Left kidney (tissue), 2 donors: Measurements from ENCODE around the gene COL18A1. TPM values are rescaled to one million over a fixed set of nuclear protein-coding genes. Genes with fewer than 3 reads are reported as not detected.
"Not testable (repeated sequence)": the region's sequence is repeated elsewhere in the genome, so short reads cannot be mapped to it uniquely, and the experiment has no call there.

Experiments used
- DNase-seq: peaks from one replicate; pipeline ENCODE4 v3.0.0-alpha.2; 2013
- polyA plus RNA-seq: library from polyadenylated mRNA; unstranded; fragments of 120-200 nt; gene quantifications from one replicate; pipeline ENCODE4 v1.2.1, GENCODE V29; 2013; ENCODE audit not compliant: insufficient read length

COL18A1 gene
- polyA plus RNA-seq, 1 donor: 104 TPM

DNA sequence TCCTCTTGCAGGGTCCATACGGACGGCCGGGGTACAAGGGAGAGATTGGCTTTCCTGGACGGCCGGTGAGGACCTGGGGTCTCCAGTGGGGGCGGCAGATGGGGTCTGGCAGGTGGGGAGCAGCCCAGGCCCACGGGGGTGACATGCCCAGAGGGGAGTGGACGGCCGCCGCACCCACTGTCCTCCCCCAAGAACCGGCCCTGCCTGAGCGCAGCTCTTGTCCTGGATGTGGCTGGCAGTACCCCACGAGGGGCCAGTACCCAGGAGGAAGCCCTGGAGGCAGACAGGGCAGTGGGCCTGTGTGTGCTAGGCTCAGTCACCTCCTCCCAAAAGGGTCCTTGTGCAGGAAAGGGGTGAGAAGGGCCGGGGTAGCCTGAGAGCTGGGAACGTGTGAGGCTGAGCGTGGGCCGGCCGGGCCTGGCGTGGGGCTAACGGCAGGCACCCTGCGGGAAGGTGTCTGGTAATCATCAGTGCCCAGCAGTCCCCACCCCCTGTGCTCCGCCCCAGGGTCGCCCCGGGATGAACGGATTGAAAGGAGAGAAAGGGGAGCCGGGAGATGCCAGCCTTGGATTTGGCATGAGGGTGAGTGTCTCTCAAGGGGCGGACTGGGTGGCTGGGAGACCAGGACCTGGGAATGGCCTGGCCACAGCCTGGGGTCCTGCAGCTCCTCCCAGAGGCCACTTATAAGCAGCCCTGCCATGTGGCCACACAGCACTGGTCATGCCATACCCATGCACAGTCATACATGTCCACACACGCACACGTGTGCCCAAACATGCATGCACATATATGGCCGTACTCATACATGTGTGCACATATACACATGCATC lies 90.1 kb downstream of the COL18A1 start:
- no peak for DNase-seq

DNA sequence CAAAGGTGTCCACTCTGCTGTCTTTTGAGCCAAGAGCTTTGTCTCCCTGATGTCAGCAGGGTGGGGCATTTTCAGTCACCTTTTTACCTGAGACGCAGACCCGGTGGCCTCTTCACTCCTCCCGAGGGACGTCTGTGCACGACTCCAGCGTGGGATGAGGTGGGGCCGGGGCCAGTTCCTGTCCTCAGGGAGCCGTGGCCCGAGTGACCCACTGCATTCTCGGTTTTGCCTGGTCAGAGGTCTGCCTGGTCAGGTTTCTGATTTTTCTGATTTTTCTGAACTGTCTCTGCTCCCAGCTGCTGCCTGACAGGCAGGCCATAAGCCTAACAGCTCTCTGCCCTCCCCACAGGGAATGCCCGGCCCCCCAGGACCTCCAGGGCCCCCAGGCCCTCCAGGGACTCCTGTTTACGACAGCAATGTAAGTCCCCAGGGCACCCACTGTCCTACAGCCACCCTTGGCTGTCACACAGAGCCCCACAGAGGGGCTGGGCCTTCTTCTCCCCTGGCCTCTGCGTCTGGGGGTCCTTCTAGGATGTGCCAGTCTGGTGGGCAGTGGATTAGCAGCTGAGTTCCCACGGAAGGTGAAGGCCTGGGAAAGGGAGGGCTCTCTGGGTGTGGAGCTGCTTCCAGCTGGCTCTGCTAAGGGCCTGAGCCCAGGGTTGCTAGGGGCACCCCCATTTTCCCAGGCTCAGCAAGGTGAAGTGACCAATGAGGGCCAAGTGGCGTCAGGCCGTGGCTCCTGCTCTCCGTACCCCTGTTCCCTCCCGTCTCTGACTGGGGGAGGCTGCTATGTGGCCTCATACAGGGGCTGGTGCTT lies 91.4 kb downstream of the COL18A1 start:
- DNase-seq: no peak

DNA sequence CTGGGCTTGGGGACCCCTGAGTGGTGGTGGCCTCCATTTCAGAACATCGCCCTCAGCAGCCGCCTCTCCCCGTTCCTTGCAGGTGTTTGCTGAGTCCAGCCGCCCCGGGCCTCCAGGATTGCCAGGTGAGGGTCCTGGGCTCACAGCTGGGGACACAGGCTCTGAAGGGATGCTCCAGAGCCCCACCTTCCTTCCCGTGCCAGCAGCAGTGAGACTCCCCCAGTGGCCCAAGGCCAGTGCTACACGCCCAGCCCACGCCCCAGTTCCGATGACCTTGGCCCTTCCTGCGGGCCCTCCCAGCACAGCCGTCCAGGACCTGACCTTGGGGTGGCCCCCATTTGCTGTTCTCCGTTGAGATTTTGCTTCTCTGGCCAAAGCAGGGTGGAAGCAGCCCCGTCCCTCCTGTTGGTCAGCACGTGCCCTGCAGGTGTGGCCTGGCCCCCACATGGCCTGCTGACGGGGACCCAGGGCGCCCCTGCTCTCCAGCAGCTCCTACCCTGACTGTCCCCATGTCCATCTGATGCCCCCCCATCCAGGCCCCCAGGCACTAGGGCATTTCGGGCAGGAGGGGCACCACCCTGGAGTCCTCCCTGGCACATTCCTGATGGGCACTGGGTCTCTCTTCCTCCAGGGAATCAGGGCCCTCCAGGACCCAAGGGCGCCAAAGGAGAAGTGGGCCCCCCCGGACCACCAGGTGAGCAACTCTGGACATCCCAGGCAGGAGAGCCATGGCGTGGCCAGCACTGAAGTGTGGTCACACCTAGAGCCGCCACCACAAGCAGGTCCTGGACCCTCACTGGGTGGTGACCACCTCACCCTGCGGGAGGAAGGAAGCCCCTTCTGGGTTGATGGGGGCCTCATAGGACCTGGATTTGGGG lies 92.2 kb downstream of the COL18A1 start:
- DNase-seq: no peak

DNA sequence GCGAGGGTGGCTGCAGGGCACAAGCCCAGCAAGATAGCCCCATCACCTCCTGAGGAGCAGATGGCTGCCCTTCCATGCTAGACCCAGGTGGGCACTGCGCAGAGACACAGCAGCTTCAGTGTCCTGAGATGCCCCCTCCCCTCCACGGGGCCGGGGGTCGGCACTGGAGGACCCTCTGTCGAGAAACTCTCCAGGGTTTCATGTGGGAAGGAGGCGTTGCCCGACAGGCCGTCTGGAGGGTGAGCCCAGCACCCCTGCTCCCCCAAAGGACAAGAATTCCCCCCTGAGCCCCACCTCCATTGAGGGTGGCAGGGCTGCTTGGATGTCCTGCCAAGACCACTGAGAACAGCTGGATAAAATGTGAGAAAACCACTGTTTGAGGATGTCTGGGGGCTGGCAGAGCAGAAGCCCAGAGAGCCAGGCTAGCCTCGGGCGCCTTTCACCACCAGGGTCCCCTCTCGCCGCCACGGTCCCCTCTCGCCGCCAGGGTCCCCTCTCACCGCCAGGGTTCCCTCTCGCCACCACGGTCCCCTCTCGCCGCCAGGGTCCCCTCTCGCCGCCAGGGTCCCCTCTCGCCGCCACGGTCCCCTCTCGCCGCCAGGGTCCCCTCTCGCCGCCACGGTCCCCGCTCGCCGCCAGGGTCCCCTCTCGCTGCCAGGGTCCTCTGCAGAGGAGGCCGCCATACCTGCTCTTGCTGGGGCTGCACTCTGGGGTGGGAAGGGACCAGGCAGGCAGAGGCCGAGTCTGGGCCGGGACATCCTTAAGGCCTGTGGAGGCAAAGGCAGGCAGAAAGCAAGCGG lies 93.1 kb downstream of the COL18A1 start:
- no peak for DNase-seq

DNA sequence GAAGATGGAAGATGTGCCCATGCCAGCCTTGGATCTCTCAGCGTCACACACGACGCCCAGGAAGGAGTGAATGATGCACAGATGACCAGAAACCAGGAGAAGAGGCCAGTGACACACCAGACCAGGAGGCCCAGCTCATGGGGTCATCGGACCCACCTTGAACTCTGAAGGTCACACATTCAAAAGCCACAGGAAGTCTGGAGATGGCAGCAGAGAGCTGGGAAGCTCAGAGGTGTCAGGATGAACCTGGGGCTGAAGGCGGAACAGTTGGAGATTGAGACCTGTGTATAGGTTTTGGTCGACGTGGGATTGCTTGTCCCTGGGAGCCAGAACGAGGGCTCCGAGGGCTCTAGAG lies 93.7 kb downstream of the COL18A1 start:
- no peak for DNase-seq

DNA sequence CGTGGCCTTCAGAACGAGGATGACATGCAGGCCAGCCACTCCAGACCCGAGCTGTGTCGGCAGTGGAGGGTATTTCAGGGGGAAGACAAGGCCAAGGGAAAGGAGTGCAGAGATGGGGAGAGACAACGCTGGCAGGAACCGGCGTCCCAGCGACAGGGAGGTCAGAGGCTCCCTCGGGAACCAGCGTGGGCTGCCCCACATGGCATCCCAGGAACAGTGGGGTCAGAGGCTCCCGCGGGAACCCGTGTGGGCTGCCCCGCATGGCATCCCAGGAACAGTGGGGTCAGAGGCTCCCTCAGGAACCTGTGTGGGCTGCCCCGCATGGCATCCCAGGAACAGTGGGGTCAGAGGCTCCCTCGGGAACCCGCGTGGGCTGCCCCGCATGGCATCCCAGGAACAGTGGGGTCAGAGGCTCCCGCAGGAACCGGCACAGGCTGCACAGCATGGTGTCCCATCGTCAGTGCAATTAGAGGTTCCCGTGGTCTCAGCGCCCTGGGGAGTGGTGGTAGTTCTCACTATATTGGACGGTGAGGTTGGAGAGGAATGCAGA lies 94.3 kb downstream of the COL18A1 start:
- no peak for DNase-seq

DNA sequence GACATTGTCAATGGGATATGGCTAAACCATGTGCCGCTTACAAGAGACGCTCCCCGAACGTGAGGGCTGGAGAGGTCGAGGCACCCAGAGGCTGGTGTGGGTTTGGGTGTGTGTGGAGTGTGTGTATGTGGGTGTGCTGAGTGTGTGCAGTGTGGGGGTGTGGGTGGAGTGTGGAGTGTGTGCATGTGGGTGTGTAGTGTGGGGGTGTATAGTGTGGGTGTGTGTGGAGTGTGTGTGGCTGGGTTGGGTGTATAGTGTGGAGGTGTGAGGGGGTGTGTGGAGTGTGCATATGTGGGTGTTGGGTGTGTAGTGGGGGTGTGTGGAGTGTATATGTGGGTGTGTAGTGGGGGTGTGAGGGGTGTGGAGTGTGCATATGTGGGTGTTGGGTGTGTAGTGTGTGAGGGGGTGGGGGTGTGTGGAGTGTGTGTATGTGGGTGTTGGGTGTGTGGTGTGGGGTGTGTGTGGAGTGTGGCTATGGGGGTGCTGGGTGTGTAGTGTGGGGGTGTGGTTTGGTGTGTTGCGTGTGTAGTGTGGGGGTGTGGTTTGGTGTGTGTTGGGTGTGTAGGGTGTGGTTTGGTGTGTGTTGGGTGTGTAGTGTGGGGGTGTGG lies 95.1 kb downstream of the COL18A1 start:
- DNase-seq: no peak

DNA sequence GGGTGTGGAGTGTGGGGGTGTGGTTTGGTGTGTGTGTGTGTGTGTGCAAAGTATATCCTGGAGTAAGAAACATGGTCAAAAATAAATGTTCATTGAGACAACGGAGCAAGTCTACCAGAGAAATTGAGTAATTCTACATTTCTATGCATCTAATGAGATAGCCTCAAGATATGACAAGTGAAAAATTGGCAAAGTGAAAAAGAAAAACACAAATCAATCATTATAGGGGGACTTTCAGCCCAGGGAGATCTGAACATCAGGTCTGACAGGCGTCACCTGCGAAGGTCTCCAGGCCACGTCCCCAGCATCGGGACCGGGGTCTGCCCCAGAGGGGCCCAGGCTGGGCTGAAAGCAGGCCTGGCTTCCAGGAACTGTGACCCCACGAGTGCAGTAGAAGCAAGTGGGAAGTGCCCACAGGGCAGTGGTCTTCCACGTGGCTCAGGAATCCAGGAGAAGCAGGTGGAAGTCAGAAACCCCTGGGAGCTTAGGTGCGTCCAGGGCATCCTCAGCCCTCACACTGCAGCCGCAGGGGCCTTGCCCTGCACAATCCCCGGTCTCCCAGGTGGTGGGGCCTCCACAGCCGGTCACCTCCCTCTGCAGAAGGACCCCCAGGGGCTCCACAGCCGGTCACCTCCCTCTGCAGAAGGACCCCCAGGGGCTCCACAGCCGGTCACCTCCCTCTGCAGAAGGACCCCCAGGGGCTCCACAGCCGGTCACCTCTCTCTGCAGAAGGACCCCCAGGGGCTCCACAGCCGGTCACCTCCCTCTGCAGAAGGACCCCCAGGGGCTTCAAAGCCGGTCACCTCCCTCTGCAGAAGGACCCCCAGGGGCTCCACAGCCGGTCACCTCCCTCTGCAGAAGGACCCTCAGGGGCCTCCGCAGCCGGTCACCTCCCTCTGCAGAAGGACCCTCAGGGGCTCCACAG lies 96.4 kb downstream of the COL18A1 start:
- DNase-seq: not testable (repeated sequence)

DNA sequence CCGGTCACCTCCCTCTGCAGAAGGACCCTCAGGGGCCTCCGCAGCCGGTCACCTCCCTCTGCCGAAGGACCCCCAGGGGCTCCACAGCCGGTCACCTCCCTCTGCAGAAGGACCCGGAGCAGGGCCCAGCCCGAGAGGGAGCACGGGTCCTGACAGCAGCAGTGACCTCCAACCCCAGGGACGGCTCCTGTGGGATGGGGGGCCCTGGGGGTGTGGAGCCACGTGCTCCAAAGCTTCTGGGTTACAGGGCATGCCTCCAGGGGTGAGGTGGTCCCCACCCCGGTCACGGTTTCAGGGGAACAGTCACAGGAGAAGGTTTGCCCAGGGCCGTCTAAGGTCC lies 97.0 kb downstream of the COL18A1 start:
- no peak for DNase-seq

DNA sequence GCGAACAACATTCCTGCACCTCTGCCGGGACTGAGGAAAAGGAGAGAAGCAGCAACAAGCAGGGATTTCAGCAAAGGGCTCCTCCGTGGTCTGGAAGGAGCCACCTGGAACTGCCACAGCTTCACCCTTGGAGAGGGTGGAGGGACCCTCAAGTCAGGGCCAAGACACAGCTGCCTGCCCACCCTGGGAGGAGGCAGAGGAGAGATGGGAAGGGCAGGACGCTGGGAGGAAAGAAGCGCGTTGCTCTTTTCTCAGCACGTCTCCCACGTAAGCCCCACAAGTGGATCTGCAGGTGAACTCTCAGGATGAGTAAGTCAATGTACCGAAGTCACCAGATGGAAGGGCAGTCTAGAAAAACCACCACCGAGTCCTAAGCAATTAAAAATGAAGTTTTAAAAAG lies 97.6 kb downstream of the COL18A1 start:
- no peak for DNase-seq

DNA sequence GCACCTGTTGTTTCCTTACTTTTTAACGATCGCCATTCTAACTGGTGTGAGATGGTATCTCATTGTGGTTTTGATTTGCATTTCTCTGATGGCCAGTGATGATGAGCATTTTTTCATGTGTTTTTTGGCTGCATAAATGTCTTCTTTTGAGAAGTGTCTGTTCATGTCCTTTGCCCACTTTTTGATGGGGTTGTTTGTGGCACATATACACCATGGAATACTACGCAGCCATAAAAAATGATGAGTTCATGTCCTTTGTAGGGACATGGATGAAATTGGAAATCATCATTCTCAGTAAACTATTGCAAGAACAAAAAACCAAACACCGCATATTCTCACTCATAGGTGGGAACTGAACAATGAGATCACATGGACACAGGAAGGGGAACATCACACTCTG lies 98.3 kb downstream of the COL18A1 start:
- not testable (repeated sequence) for DNase-seq

DNA sequence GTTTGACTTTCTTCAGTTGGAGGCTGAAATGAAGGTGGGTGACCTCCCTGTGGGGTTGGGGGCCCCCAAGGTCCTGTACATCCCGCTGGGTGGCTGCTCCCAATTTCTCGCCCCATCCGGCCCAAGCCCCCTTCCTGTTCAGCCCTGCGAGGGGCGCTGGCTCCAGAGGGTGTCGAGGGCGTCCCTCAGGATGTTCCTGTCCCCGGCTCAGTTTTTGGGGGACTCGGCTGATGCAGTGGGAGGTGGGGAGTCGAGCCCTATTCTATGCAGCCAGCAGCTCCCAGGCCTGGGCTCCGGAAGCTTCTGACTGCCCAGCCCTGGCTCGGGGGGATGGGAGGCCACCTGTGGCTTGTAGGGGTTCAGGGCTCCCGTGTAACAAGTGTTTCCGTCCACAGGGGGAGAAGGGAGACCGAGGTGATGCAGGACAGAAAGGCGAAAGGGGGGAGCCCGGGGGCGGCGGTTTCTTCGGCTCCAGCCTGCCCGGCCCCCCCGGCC lies 99.1 kb downstream of the COL18A1 start:
- DNase-seq: no peak

DNA sequence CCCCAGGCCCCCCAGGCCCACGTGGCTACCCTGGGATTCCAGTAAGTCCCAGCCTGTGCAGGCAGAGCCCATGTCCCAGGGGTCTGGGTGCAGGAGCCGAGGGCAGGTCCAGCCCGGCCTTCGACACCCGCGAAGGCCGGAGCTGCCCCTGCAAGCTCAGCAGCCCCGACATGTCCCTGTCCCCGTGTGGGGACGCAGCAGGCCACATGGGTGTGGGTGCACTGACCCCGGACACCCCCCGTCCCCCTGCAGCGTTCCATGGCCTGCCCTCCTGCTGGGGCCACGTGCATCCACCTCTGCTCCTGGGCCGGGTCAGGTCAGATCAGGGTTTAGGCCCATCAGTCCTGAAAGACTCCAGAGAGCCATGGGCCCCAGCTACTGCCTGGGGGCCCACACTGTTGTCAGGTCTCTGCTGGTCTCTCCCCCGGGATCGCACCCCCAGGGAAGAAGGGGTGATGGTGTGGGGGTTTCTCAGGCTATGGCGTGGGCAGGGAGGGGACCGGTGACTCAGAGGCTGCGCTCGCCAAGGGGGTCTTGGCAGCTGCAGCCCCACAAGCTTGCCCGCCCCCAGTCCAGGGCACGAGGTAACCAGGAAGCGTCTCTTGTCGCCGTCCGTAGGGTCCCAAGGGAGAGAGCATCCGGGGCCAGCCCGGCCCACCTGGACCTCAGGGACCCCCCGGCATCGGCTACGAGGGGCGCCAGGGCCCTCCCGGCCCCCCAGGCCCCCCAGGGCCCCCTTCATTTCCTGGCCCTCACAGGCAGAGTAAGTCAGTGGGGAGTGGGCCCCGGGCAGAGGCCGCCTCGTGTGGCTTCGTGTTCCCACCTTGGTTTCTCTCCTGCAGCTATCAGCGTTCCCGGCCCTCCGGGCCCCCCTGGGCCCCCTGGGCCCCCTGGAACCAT lies 99.8 kb downstream of the COL18A1 start:
- no peak for DNase-seq

DNA sequence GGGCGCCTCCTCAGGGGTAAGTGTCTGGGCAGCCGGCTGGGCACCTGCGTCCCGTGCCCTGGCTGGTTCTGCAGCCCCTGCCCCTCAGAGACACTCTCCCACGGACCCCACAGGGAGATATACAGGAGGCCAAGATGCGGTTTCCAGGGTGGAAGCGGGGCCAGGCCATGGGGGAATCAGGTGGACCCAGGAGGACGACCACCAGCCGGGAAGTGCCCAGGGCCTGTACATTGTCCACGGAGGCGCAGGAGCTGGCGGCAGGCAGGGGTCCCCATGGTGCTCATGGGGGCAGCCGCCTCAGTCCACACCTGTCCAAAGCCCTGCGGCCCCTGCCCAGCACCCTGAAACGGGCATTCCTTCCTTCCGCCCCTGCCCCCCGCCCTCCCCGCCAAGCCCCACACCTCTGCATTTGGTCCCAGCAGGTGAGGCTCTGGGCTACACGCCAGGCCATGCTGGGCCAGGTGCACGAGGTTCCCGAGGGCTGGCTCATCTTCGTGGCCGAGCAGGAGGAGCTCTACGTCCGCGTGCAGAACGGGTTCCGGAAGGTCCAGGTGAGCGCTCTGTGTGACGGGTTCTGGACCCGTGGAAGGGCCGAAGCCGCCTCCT lies 100.6 kb downstream of the COL18A1 start:
- DNase-seq: no peak

DNA sequence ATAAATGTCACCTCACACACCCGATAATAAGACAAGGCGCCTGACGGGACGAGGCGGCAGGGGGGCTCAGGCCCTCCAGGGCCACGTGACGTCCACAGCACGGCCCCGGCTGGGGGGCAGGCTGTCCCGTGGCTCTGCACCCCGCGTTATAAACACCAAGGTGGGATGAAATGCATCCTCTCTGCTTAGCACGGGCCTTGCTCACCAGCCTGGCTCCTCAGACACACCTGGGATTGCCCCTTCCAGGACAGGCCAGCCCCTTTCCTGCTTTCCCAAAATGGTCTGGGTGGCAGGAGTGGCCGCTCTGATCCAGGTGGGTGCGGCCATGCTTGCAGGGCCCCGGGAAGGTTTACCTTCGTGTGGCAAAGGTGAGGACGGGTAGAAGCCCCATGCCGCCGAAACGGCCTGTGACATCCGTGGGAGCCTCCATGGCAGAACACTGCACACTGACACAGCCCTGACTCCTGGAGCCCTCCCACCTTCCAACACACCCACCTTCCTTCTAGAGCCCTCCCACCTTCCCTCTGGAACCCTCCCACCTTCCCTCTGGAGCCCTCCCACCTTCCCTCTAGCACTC lies 101.4 kb downstream of the COL18A1 start:
- no peak for DNase-seq

DNA sequence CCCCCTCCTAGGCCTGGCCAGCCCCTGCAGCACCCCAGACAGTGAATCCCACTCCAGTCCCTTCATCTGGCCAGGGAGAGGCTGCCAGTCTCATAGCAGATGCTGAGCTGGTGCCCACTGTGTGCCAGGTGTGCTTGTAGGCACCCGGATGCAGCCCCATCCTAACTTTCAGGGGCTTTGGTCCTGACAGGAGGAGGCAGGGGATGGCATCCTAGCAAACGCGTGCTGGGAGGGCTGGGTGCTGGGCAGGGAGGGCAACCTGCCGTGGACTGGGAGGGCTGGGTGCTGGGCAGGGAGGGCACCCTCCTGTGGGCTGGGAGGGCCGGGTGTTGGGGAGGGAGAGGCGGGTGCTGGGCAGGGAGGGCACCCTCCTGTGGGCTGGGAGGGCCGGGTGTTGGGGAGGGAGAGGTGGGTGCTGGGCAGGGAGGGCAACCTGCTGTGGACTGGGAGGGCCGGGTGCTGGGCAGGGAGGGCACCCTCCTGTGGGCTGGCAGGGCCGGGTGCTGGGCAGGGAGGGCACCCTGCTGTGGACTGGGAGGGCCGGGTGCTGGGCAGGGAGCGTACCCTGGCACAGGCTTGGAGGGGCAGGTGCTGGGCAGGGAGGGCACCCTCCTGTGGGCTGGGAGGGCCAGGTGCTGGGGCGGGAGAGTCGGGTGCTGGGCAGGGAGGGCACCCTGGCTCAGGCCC lies 102.0 kb downstream of the COL18A1 start:
- no peak for DNase-seq

DNA sequence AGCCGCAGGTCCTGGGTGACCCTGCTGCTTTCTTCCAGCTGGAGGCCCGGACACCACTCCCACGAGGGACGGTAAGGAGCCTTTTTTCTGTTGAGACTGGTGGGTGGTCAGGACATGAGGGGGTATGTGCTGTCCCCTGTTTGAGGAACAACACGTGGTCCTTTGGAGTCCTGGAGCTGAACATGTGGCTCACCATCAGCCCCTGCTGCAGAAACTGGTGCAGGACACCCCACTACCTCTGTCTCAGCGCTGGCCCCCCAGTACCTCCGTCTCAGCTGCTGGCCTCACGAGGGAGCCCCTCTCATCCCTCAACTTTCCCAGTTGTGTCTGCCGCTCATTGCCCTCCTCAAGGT lies 102.5 kb downstream of the COL18A1 start:
- DNase-seq: no peak
